SH-SY5Y (cell line): ENCODE measurements around the gene KIF3B.

ENCODE experiments used
- GATA2 ChIP-seq: IDR thresholded peaks from 2 replicates; pipeline ENCODE4 v1.6.1; 2011; ENCODE audit warnings: mild to moderate bottlenecking, low read depth, low read length
- GATA3 ChIP-seq: IDR thresholded peaks from 2 replicates; pipeline ENCODE4 v1.6.1; 2011; ENCODE audit warnings: low read depth, mild to moderate bottlenecking, low read length, moderate library complexity

DNA sequence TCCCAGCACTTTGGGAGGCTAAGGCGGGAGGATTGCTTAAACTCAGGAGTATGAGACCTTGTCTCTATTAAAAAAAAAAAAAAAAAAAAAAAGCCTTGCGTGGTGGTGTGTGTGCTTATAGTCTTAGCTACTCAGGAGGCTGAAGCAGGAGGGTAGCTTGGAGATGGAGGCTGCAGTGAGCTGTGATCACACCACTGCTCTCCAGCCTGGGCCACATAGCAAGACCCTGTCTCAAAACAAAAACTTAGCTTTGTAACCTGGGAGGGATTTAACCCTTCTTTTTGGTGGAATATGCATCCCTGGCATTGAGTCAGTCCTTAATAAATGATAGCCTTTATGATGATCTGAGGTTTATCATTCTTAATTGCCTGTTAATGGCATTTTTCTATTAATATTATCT lies 93.4 kb downstream of the KIF3B start:
- no peak for TF ChIP-seq GATA3
- no peak for TF ChIP-seq GATA2
